Measurements from ENCODE around the gene SLC6A7.
A peak's percentile ranks its signal among the peaks of the same experiment; 100 is the strongest.

SLC6A7 gene

GRCh38 chr5:150189728-150190502 is at the start of gene SLC6A7:
Gene SLC6A7 (plus strand): TSS chr5:150190062. CDS start chr5:150190328, 266 bp downstream.
- no peak for DNase-seq

GRCh38 chr5:150140830-150141229 is 49.0 kb upstream of the SLC6A7 start:
- no peak for DNase-seq

- DNase-seq, result no peak
These were observed 48.2 kb upstream of the SLC6A7 start for GRCh38 chr5:150141544-150142184.

GRCh38 chr5:150142185-150142958 is 47.5 kb upstream of the SLC6A7 start:
- no peak for DNase-seq

- no peak for DNase-seq
These were observed 46.9 kb upstream of the SLC6A7 start for GRCh38 chr5:150142959-150143349.

- no peak for DNase-seq
These were observed 46.3 kb upstream of the SLC6A7 start for GRCh38 chr5:150143350-150144245.

GRCh38 chr5:150144246-150144801 is 45.5 kb upstream of the SLC6A7 start:
- no peak for DNase-seq

- DNase-seq, result no peak
These were observed 45.0 kb upstream of the SLC6A7 start for GRCh38 chr5:150144879-150145278.

- DNase-seq, result no peak
These were observed 43.6 kb upstream of the SLC6A7 start for GRCh38 chr5:150146235-150146634.

- DNase-seq, result peak; percentile 21
These were observed 42.8 kb upstream of the SLC6A7 start for GRCh38 chr5:150146862-150147601.

- DNase-seq, result no peak
These were observed 42.2 kb upstream of the SLC6A7 start for GRCh38 chr5:150147670-150148069.

- DNase-seq, result peak; percentile 30
These were observed 41.5 kb upstream of the SLC6A7 start for GRCh38 chr5:150148117-150148927.

GRCh38 chr5:150149618-150150017 is 40.2 kb upstream of the SLC6A7 start:
- DNase-seq, result no peak

- no peak for DNase-seq
These were observed 37.0 kb upstream of the SLC6A7 start for GRCh38 chr5:150152636-150153462.

GRCh38 chr5:150153483-150153882 is 36.4 kb upstream of the SLC6A7 start:
- no peak for DNase-seq

- no peak for DNase-seq
These were observed 35.8 kb upstream of the SLC6A7 start for GRCh38 chr5:150153957-150154617.

GRCh38 chr5:150154618-150155128 is 35.2 kb upstream of the SLC6A7 start:
- no peak for DNase-seq

- no peak for DNase-seq
These were observed 34.4 kb upstream of the SLC6A7 start, which contains the start of gene PDGFRB for GRCh38 chr5:150155258-150156026. Gene PDGFRB (minus strand): TSS chr5:150155845. CDS start chr5:150137047, 18,798 bp downstream.
